A549 (cell line): ENCODE data around the gene QSOX1. TPM values are rescaled to one million over a fixed set of nuclear protein-coding genes. Genes with fewer than 3 reads are reported as not detected.

ENCODE experiments used
- ATAC-seq, 2 experiments: fragments of 200-7000 bp in 1 of 2; fragments of >200 bp in 1 of 2; cut with Nextera tagmentation in 1 of 2; cut with Tn5 transposase in 1 of 2; 3 replicates each; pipeline versions ENCODE4 v1.8.0 to v1.9.1; 2018 to 2020; ENCODE audit warnings: mild to moderate bottlenecking in 1 of 2, moderate library complexity in 1 of 2
- CTCF ChIA-PET: fragments of 300-600 bp; sonication (Branson Sonifier 250); formaldehyde crosslinking; extraction: SDS; loops from one replicate; lab custom pipeline; 2021; ENCODE audit warnings: antibody characterized with exemption, inconsistent platforms; lab: Yijun Ruan, JAX
- POLR2A ChIA-PET: fragments of 350-600 bp; formaldehyde crosslinking; extraction: SDS; loops from one replicate; lab custom pipeline; 2021; ENCODE audit warnings: antibody characterized with exemption, inconsistent platforms; lab: Yijun Ruan, JAX
- DNase-seq, 2 experiments: peaks; one replicate each; pipeline versions ENCODE4 v3.0.0 to v3.0.0-alpha.2; 2011 to 2016; ENCODE audit warnings: low read depth in 1 of 2, low spot score in 1 of 2
- FAIRE-seq: peaks from 2 replicates; lab custom pipeline; 2011; peaks lifted over from hg19 to GRCh38; lab: Jason Lieb, UNC
- H3K27ac ChIP-seq, 2 experiments: fragments of >200 bp; sonication (Bioruptor Twin); formaldehyde crosslinking; 3 replicates each; pipeline ENCODE4 v1.5.1; 2016 to 2017
- H3K4me1 ChIP-seq: fragments of >200 bp; sonication (Bioruptor Twin); formaldehyde crosslinking; 3 replicates; pipeline ENCODE4 v1.6.1; 2016
- H3K4me2 ChIP-seq: fragments of >200 bp; sonication (Bioruptor Twin); formaldehyde crosslinking; 3 replicates; pipeline ENCODE4 v1.6.1; 2016
- H3K4me3 ChIP-seq: fragments of >200 bp; sonication (Bioruptor Twin); formaldehyde crosslinking; 3 replicates; pipeline ENCODE4 v1.5.1; 2016
- H3K9me3 ChIP-seq: fragments of >200 bp; sonication (Bioruptor Twin); formaldehyde crosslinking; 3 replicates; pipeline ENCODE4 v1.6.1; 2016
- CEBPB ChIP-seq, 2 experiments: fragments of >200 bp in 1 of 2; sonication (Bioruptor Twin) in 1 of 2; formaldehyde crosslinking in 1 of 2; IDR thresholded peaks; 2 replicates each; pipeline ENCODE4 v1.6.1; 2012 to 2016
- CTCF ChIP-seq: fragments of >200 bp; sonication (Bioruptor Twin); formaldehyde crosslinking; IDR thresholded peaks from 3 replicates; pipeline ENCODE4 v1.5.1; 2016
- HOXA7 ChIP-seq: fragments of 250-450 bp; sonication (Bioruptor Pico); IDR thresholded peaks from 2 replicates; pipeline ENCODE4 v1.5.0; 2020; ENCODE audit warnings: mild to moderate bottlenecking, moderate library complexity
- HOXB13 ChIP-seq: fragments of 250-450 bp; sonication (Bioruptor Pico); IDR thresholded peaks from 2 replicates; pipeline ENCODE4 v1.5.0; 2020; ENCODE audit warnings: low read depth, mild to moderate bottlenecking, moderate library complexity
- RAD21 ChIP-seq, 2 experiments: fragments of >200 bp in 1 of 2; sonication (Bioruptor Twin) in 1 of 2; formaldehyde crosslinking in 1 of 2; IDR thresholded peaks in 1 of 2; conservative IDR thresholded peaks in 1 of 2; 2 replicates in 1 of 2; 3 replicates in 1 of 2; pipeline ENCODE4 v1.6.1; 2012 to 2018; ENCODE audit warnings: inconsistent platforms in 1 of 2
- SMC3 ChIP-seq: fragments of >200 bp; sonication (Bioruptor Twin); formaldehyde crosslinking; IDR thresholded peaks from 3 replicates; pipeline ENCODE4 v1.6.1; 2018; ENCODE audit warnings: inconsistent platforms
- WGBS: methylation state at CpG from one replicate; pipeline ENCODE4 v1.1.6; 2017; ENCODE audit errors: missing lambda C conversion rate; 5-methylcytosine and 5-hydroxymethylcytosine counted together
- polyA plus RNA-seq, 4 experiments: library from polyadenylated mRNA; depleted of rRNA in 3 of 4; stranded (reverse); fragments of >200 nt; fragmentation: RNase III in 1 of 4; extraction: RNeasy Plus Mini Kit Qiagen cat#74134 plus additional on column Dnase treatment in 1 of 4; gene quantifications; 2 replicates in 3 of 4; 3 replicates in 1 of 4; pipeline ENCODE4 v1.2.3, GENCODE V29; 2011 to 2017

Gene QSOX1
- polyA plus RNA-seq, 2 of the 4 experiments (the other 2 are of a cell fraction), result 43.8 to 60.2 TPM

DNA sequence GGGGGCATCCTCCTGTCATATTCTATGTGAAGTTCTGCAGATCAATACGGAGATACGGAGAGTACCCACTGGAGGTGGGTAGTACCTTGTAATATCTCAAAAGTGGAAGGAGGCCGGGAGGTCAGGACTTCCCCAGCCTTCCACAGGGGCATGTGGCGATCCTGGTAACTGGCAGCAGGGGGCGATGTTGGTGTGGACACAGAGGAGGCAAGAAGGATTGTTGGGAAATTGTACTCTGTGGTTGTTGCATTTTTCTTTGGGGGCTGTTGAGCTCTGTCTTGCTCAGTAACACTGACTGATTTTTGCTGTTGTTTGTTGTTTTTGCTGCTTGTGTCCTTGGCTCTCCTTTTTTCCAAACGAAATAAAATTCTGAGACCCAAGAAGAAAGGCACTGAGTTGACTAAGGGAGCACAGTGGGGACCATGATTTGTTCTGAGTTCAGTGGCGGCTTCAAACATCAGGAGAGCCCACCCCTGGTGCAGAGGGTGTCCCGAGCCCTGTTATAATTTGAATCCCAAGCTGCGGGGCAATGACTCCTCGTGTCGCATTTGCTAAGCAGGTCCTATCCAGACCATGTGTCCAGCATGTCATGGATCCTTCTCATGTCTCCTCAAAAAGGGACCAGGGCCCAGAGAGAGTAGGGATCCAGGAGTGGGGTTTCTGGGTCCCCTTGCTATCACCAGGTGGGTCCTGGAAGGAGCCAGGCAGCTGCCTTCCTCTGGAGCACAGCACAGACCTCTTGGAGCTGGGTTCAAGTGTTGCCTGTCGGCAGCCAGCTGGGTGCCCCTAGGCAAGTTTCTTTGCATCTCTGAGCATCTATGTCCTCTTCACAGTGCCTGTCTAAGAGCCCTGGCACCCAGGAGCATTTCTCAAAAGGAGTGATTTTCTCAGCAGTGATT is 98.2 kb downstream of the QSOX1 start:
- ChIA-PET CTCF (interaction anchor here (0.6 to 11.1 kb wide), 33 partner anchors 9 to 256 kb away, joined by 3 to 102 read pairs (median 4); partner anchors contain the start of gene LHX4), POLR2A (no interaction called here)
- no peak overlapping the region for H3K4me3 ChIP-seq
- TF ChIP-seq RAD21 (conservative IDR thresholded peaks at IDR 0.05 in 1 of 2, IDR thresholded peaks at IDR 0.05 in 1 of 2) (peak; percentile 89 to 95), CTCF (peak; percentile 87), HOXA7 (no peak), HOXB13 (CRISPR knock-in tag) (no peak), SMC3 (peak; percentile 89), CEBPB (IDR thresholded peaks at IDR 0.05) (peak in 1 of 2 experiments; percentile 55; a peak in 1 of 4 replicates)
- H3K27ac ChIP-seq, result no peak overlapping the region
- peak; percentile 49 to 84; a peak in 5 of 6 replicates for ATAC-seq
- no peaks in the 10 kb centered on the region for H3K9me3 ChIP-seq
- 35% methylated on average over 12 of the region's 12 CpGs for whole genome bisulfite sequencing
- no peak overlapping the region for H3K4me2 ChIP-seq
- no peak for FAIRE-seq
- peak; percentile 71 to 76 for DNase-seq
- H3K4me1 ChIP-seq, result no peaks in the 10 kb centered on the region

Other genes starting within 250 kb of the QSOX1 start
- 21.4 and 22.6 TPM in 2 replicates for gene CEP350, start 200.1 kb upstream of the QSOX1 start, polyA plus RNA-seq (2011; rRNA removed)
- gene CEP350, start 200.1 kb upstream of the QSOX1 start, polyA plus RNA-seq (2017; fragmentation: RNase III; extraction: RNeasy Plus Mini Kit Qiagen cat#74134 plus additional on column Dnase treatment), result 6.4 to 8.1 TPM (median 6.4 TPM) in 3 replicates
- gene LHX4, start 75.4 kb downstream of the QSOX1 start, polyA plus RNA-seq (2011; rRNA removed), result 0.80 and 0.95 TPM in 2 replicates
- 0.62 to 0.79 TPM (median 0.62 TPM) in 3 replicates for gene LHX4, start 75.4 kb downstream of the QSOX1 start, polyA plus RNA-seq (2017; fragmentation: RNase III; extraction: RNeasy Plus Mini Kit Qiagen cat#74134 plus additional on column Dnase treatment)